Adipose tissue (tissue), 3 donors: ENCODE measurements around the gene IRF2BP2. TPM values are rescaled to one million over a fixed set of nuclear protein-coding genes. Genes with fewer than 3 reads are reported as not detected.

ENCODE experiments used
- H3K27ac ChIP-seq: one replicate; pipeline ENCODE4 v1.5.1; 2013; ENCODE audit warnings: low read depth, low read length
- WGBS, 3 donors: extraction: QIAGEN DNeasy Blood & Tissue Kit; methylation state at CpG; one replicate each; pipeline ENCODE4 v1.1.7; 2013; 5-methylcytosine and 5-hydroxymethylcytosine counted together
- polyA plus RNA-seq, 3 donors: library from polyadenylated mRNA; stranded (reverse); fragments of 200-250 nt; gene quantifications; one replicate each; pipeline ENCODE4 v1.2.3, GENCODE V29; 2013
- donor health status: healthy with polysubstance abuse.
- donor health status: Bipolar disorder and iron deficiency.
- donor health status: healthy.

IRF2BP2 gene
- polyA plus RNA-seq, 3 donors, result 51.2 to 135 (median 51.5) TPM

- no peak overlapping the region for H3K27ac ChIP-seq
- WGBS, 3 donors, result 32 to 76% (median 33%) methylated on average over 2 of the region's 2 CpGs
These were observed 36.2 kb downstream of the IRF2BP2 start for GRCh38 chr1:234573711-234574299.

DNA sequence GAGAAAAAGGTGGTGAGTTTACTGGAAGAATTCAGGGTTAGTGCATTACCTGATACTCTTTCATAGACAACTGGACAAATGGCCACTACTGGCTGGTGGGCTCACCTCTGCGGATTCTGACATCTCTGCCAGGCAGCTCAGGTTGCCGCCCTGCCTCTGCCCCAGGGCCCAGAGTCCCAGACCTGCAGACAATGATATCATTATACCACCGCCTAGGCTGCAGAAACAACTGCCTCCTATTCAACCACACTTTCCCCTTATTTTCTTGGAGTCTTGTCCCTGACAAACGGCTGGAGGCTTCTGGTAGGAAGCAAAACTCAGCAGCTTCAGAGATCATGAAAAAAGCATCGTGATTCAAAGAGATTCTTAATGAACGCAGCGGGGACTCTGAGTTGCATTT is 37.0 kb downstream of the IRF2BP2 start:
- H3K27ac ChIP-seq, result no peak overlapping the region
- 83 to 93% (median 88%) methylated on average over 7 of the region's 7 CpGs for WGBS, 3 donors

- 71 to 78% (median 73%) methylated on average over 2 of the region's 2 CpGs for WGBS, 3 donors
These were observed 38.3 kb downstream of the IRF2BP2 start for GRCh38 chr1:234571702-234572101.

GRCh38 chr1:234570329-234571120 is 39.5 kb downstream of the IRF2BP2 start:
- no peak overlapping the region for H3K27ac ChIP-seq
- 88 to 94% (median 90%) methylated on average over 6 of the region's 6 CpGs for WGBS, 3 donors

More at GRCh38 chr1:234571702-234572101, 38.3 kb downstream of the IRF2BP2 start:
- no peak overlapping the region for H3K27ac ChIP-seq

DNA sequence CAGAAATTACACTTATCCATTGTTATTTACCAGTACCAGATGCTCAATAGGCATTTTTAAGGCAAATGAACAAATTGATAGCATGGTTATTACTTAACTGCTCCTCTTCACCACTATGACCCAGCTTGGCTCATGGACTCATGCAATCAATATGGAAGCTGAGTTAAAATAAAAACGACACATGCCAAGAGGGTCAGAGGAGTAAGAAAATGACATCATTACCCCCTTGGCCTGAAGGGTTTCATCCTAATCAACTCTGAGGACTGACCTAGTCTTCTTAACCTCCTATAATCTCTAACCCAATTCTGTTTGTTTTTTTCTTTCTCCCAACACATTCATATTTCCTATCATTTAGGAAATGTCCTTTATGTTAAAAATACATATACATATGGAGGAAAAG is 41.6 kb downstream of the IRF2BP2 start:
- no peak overlapping the region for H3K27ac ChIP-seq
- 38 to 88% (median 76%) methylated on average over 1 of the region's 1 CpG for WGBS, 3 donors

DNA sequence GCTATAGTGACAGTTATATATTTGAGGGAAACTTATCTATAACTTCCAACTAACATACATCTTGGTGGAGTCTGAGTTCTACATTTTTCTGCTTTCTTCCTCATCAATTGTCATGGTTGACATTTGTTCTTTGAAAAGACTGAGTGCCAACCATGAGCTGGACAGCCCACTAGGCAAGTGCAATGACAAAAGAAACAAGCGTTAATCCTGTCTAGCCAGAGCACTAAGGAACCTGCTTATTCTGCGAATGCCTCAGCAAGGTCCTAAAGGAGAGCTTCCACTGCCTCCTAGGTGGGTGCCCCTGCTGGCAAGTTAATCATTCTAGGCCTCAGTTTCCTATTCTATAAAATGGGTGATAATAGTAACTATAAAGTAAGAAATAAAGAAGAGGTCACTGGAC is 44.8 kb downstream of the IRF2BP2 start:
- no peak overlapping the region for H3K27ac ChIP-seq
- WGBS, 3 donors, result 94 to 96% (median 94%) methylated on average over 2 of the region's 2 CpGs

DNA sequence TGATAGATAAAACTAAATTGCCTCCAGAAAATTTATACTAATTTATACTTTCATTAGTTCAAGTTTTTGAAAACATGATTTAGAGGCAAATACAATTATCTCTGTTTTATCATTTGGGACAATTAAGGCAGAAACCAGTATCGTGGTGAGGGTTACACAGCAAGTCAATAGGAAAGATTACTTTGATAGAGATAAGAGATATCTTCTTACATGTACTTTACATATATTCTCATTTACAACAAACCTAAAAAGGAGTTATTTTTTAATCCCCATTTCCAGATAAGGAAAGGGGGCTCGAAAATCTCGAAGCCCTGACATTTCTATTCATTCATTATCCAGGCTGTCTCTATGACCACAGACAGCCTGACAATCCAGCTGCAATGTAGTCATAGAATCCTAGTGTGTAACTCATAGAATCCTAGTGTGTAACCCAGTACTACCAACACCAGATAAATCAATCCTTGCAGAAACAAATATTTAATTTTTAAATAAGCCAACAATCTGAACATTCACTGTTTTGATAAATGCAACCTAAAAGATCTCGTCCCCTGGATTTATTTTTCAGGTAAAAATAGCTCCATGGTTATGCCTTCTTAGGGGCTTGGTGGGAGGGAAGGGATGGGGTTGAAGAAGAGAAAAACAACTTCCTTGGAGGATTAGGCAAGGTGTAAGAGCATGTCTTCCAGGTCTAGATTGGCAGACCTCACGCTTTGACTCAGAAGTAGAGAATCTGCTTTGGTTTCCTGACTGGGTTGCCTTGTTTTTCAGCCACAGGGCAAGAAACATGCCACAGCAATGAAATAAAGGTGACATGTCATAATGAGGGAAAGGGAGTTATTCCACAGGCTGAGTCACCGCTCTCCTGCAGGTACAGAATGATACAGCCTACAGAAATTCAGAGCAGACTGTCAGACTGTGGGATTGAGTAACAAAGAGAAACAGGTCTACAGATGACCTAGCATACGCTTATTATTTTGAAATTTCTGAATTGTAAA is 45.6 kb downstream of the IRF2BP2 start:
- 59 to 80% (median 79%) methylated on average over 7 of the region's 7 CpGs for WGBS, 3 donors
- no peak overlapping the region for H3K27ac ChIP-seq

GRCh38 chr1:234562334-234562733 is 47.6 kb downstream of the IRF2BP2 start:
- no peak overlapping the region for H3K27ac ChIP-seq

GRCh38 chr1:234561319-234561718 is 48.7 kb downstream of the IRF2BP2 start:
- H3K27ac ChIP-seq, result no peak overlapping the region
- 86 to 95% (median 91%) methylated on average over 5 of the region's 5 CpGs for WGBS, 3 donors

More at GRCh38 chr1:234562334-234562733, 47.6 kb downstream of the IRF2BP2 start:
- WGBS, 3 donors, result 38 to 60% (median 50%) methylated on average over 7 of the region's 7 CpGs

DNA sequence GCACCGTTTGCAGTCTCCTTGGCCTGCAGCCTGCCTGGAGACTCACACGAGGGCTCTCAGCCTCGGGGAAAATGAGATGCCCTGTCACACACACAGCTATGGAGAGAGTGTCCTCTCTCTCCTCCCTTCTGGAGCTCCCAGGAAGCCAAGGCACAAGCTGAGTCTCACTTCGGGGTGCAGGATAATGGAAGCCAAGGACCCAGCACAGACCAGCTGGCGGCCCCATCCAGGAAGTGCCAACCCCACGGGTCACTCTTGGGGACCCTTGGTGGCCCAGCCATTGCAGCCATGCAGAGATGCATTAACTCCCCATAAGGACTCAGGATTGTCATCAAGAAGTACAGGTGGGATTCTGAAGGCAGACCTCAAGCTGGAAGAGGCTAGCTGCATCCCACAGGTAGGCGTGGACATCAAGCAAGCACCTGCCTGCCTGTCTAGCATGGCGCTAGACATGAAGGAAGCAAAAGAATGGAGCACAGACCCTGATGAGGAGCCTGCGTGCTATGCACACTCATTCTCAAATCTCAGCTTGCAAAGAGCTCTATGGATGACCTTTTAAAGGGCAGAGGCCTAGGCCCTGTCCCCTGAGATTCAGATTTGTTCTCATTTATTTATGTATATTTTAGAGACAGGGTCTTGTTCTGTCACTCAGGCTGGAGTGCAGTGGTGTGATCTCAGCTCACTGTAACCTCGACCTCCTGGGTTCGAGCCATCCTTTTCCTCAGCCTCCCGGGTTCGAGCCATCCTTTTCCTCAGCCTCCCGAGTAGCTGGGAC is 49.9 kb downstream of the IRF2BP2 start:
- 88 to 94% (median 88%) methylated on average over 14 of the region's 14 CpGs for WGBS, 3 donors
- H3K27ac ChIP-seq, result no peak overlapping the region

GRCh38 chr1:234559152-234559901 is 50.7 kb downstream of the IRF2BP2 start:
- no peak overlapping the region for H3K27ac ChIP-seq
- 86 to 93% (median 90%) methylated on average over 6 of the region's 6 CpGs for WGBS, 3 donors

GRCh38 chr1:234558330-234558836 is 51.6 kb downstream of the IRF2BP2 start:
- no peak overlapping the region for H3K27ac ChIP-seq
- WGBS, 3 donors, result 69 to 91% (median 77%) methylated on average over 10 of the region's 10 CpGs

DNA sequence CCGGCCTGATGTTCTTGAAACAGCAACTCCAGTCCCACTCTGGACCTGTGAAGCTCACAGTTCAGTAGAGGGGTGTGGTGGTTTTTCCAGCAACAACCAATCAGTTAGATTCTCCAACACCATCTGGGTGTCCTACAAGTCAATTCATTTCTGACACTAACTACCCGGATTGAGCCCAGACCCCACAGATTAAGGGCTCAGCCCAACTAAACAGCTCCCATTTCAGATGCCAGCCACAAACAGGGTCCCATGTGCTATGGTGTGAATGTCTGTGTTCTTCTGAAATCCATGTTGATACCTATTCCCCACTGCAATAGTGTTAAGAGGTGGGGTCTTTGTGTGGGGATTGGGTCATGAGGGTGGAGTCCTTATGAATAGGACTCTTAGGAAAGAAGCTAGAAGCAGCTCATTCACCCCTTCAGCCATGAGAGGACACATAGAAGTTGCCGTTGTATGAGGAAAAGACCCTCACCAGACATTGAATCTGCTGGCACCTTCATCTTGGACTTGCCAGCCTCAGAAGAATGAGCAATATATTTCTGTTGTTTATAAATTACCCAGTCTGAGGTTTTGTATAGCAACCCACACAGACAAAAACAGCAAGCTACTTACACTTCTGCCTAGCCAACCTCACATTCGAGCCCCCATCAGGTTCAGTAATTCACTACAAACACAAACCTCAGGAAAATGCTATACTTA is 53.6 kb downstream of the IRF2BP2 start:
- 92 to 97% (median 95%) methylated on average over 4 of the region's 4 CpGs for WGBS, 3 donors

DNA sequence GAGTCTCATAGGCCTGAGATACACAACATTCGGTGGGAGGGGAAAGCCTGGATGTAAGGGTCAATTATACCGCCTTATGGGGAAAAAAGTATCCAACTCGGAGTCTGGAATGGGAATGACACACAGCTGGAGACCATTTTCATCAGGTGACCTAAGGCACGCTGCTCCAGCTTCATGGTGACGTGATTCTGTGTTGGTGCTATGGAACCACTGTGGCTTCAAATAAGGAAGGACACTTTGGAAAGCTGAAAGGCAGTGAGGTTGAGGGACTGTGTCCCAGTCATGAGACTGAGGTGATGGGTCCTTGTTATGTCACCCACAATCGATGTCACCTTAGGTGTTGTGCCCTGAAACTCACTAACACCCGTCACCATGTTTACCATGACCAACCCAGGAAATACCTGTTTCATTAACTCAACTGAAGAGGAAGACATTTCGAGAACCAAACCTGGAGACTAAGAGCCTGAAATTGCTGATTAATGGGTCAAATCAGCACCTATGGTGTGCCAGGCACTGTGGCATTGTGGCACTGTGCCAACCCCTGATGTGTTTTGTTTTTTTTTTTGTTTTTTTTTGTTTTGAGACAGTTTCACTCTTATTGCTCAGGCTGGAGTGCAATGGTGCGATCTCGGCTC is 54.5 kb downstream of the IRF2BP2 start:
- H3K27ac ChIP-seq, result no peak overlapping the region
- WGBS, 3 donors, result 90 to 95% (median 95%) methylated on average over 10 of the region's 10 CpGs

More for the DNA sequence above, 53.6 kb downstream of the IRF2BP2 start:
- no peak overlapping the region for H3K27ac ChIP-seq

DNA sequence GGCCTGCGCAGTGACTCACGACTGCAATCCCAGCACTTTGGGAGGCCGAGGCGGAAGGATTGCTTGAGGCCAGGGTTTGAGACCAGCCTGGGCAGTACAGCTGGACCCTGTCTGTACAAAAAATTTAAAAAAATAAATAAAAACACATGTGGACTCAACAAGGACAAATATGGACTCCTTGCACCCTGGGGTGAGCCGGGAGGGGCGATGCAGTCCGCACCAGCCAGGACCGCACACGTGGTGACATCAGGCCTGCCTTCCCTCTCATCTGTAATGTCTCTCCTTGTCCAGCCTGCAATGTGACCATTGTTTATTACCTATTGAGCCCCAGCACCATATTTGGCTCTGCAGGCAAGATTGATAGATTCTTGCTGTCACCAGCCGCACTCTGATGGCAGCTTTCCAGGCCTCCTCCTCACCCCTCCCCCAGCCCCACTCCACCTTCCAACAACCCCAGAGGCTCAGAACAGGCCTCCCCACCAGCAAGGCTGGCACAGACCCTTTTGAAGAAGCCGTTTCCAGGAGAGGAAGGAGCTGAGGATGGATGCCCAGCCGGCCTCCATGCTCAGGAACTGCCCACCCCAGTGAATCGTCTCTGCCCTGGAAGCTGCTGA is 55.2 kb downstream of the IRF2BP2 start:
- no peak overlapping the region for H3K27ac ChIP-seq
- WGBS, 3 donors, result 75 to 83% (median 79%) methylated on average over 13 of the region's 13 CpGs
